ENCODE results near the gene APOL2. TPM values are rescaled to one million over a fixed set of nuclear protein-coding genes. Genes with fewer than 3 reads are reported as not detected.
"Not testable (repeated sequence)": the region's sequence is repeated elsewhere in the genome, so short reads cannot be mapped to it uniquely, and the experiment has no call there.

APOL2 gene
- total and polyA plus RNA-seq, 2 donors, result 25.3 to 56.1 TPM

GRCh38 chr22:36267058-36267457 lies 27.7 kb upstream of the APOL2 start:
- H3K36me3 ChIP-seq (ENCODE audit: control insufficient read depth in 2 of 2, insufficient read depth in 2 of 2, low read length in 1 of 2), result peaks cover 4% of the 10 kb centered on the region in 2 donors
- no peak overlapping the region for H3K27ac ChIP-seq (ENCODE audit: low read depth in 1 of 2, low read length in 1 of 2)
- H3K4me3 ChIP-seq (ENCODE audit: low read length in 2 of 2), result no peak overlapping the region
- WGBS, result 98% methylated on average over 4 of the region's 4 CpGs
- H3K4me1 ChIP-seq (ENCODE audit: control insufficient read depth in 2 of 2, insufficient read depth in 2 of 2, low read length in 2 of 2), result no peaks in the 10 kb centered on the region
- no peaks in the 10 kb centered on the region for H3K27me3 ChIP-seq (ENCODE audit: control insufficient read depth in 2 of 2, insufficient read depth in 1 of 2, low read length in 1 of 2)
- DNase-seq (ENCODE audit: low read depth in 6 of 9, low spot score in 9 of 9), result no peak
- H3K9me3 ChIP-seq (ENCODE audit: control insufficient read depth in 2 of 2, insufficient read depth in 1 of 2, low read length in 1 of 2), result no peaks in the 10 kb centered on the region

GRCh38 chr22:36263886-36264664 lies 24.7 kb upstream of the APOL2 start:
- H3K4me3 ChIP-seq (ENCODE audit: low read length in 2 of 2); H3K36me3 ChIP-seq (ENCODE audit: control insufficient read depth in 2 of 2, insufficient read depth in 2 of 2, low read length in 1 of 2); H3K4me1 ChIP-seq (ENCODE audit: control insufficient read depth in 2 of 2, insufficient read depth in 2 of 2, low read length in 2 of 2); DNase-seq (ENCODE audit: low read depth in 6 of 9, low spot score in 9 of 9); H3K9me3 ChIP-seq (ENCODE audit: control insufficient read depth in 2 of 2, insufficient read depth in 1 of 2, low read length in 1 of 2); H3K27me3 ChIP-seq (ENCODE audit: control insufficient read depth in 2 of 2, insufficient read depth in 1 of 2, low read length in 1 of 2): not testable (repeated sequence)
- 99% methylated on average over 7 of the region's 7 CpGs for WGBS
- peak overlapping the region in 1 of 2 donors; percentile 40 for H3K27ac ChIP-seq (ENCODE audit: low read depth in 1 of 2, low read length in 1 of 2)

GRCh38 chr22:36263216-36263673 lies 23.9 kb upstream of the APOL2 start:
- H3K36me3 ChIP-seq (ENCODE audit: control insufficient read depth in 2 of 2, insufficient read depth in 2 of 2, low read length in 1 of 2); H3K27me3 ChIP-seq (ENCODE audit: control insufficient read depth in 2 of 2, insufficient read depth in 1 of 2, low read length in 1 of 2); DNase-seq (ENCODE audit: low read depth in 6 of 9, low spot score in 9 of 9); H3K27ac ChIP-seq (ENCODE audit: low read depth in 1 of 2, low read length in 1 of 2); H3K4me3 ChIP-seq (ENCODE audit: low read length in 2 of 2); H3K9me3 ChIP-seq (ENCODE audit: control insufficient read depth in 2 of 2, insufficient read depth in 1 of 2, low read length in 1 of 2): not testable (repeated sequence)
- H3K4me1 ChIP-seq (ENCODE audit: control insufficient read depth in 2 of 2, insufficient read depth in 2 of 2, low read length in 2 of 2), result peaks cover 5 to 17% of the 10 kb centered on the region in 2 donors
- 82% methylated on average over 5 of the region's 5 CpGs for WGBS

GRCh38 chr22:36262307-36262706 lies 23.0 kb upstream of the APOL2 start:
- not testable (repeated sequence) for H3K36me3 ChIP-seq (ENCODE audit: control insufficient read depth in 2 of 2, insufficient read depth in 2 of 2, low read length in 1 of 2); H3K9me3 ChIP-seq (ENCODE audit: control insufficient read depth in 2 of 2, insufficient read depth in 1 of 2, low read length in 1 of 2); H3K4me3 ChIP-seq (ENCODE audit: low read length in 2 of 2); H3K27ac ChIP-seq (ENCODE audit: low read depth in 1 of 2, low read length in 1 of 2); DNase-seq (ENCODE audit: low read depth in 6 of 9, low spot score in 9 of 9); H3K27me3 ChIP-seq (ENCODE audit: control insufficient read depth in 2 of 2, insufficient read depth in 1 of 2, low read length in 1 of 2)
- WGBS, result 97% methylated on average over 3 of the region's 3 CpGs
- H3K4me1 ChIP-seq (ENCODE audit: control insufficient read depth in 2 of 2, insufficient read depth in 2 of 2, low read length in 2 of 2), result peaks cover 5 to 23% of the 10 kb centered on the region in 2 donors

- not testable (repeated sequence) for DNase-seq (ENCODE audit: low read depth in 6 of 9, low spot score in 9 of 9); H3K9me3 ChIP-seq (ENCODE audit: control insufficient read depth in 2 of 2, insufficient read depth in 1 of 2, low read length in 1 of 2); H3K27ac ChIP-seq (ENCODE audit: low read depth in 1 of 2, low read length in 1 of 2); H3K4me3 ChIP-seq (ENCODE audit: low read length in 2 of 2); H3K36me3 ChIP-seq (ENCODE audit: control insufficient read depth in 2 of 2, insufficient read depth in 2 of 2, low read length in 1 of 2); H3K27me3 ChIP-seq (ENCODE audit: control insufficient read depth in 2 of 2, insufficient read depth in 1 of 2, low read length in 1 of 2)
- peaks cover 5 to 23% of the 10 kb centered on the region in 2 donors for H3K4me1 ChIP-seq (ENCODE audit: control insufficient read depth in 2 of 2, insufficient read depth in 2 of 2, low read length in 2 of 2)
- WGBS, result 91% methylated on average over 6 of the region's 6 CpGs
These were observed 22.3 kb upstream of the APOL2 start for GRCh38 chr22:36261675-36262074.

GRCh38 chr22:36259615-36260300 lies 20.4 kb upstream of the APOL2 start:
- H3K4me3 ChIP-seq (ENCODE audit: low read length in 2 of 2), result no peak overlapping the region
- H3K36me3 ChIP-seq (ENCODE audit: control insufficient read depth in 2 of 2, insufficient read depth in 2 of 2, low read length in 1 of 2), result peaks cover 3 to 4% of the 10 kb centered on the region in 2 donors
- WGBS, result 91% methylated on average over 14 of the region's 14 CpGs
- peaks cover 5 to 29% of the 10 kb centered on the region in 2 donors for H3K4me1 ChIP-seq (ENCODE audit: control insufficient read depth in 2 of 2, insufficient read depth in 2 of 2, low read length in 2 of 2)
- no peak for DNase-seq (ENCODE audit: low read depth in 6 of 9, low spot score in 9 of 9)
- H3K27ac ChIP-seq (ENCODE audit: low read depth in 1 of 2, low read length in 1 of 2), result peak overlapping the region in 1 of 2 donors; percentile 78
- no peaks in the 10 kb centered on the region for H3K9me3 ChIP-seq (ENCODE audit: control insufficient read depth in 2 of 2, insufficient read depth in 1 of 2, low read length in 1 of 2)
- no peaks in the 10 kb centered on the region for H3K27me3 ChIP-seq (ENCODE audit: control insufficient read depth in 2 of 2, insufficient read depth in 1 of 2, low read length in 1 of 2)

GRCh38 chr22:36258701-36259614 lies 19.6 kb upstream of the APOL2 start:
- peak in 2 of 9 donors; percentile 44 to 51 for DNase-seq (ENCODE audit: low read depth in 6 of 9, low spot score in 9 of 9)
- WGBS, result 54% methylated on average over 16 of the region's 16 CpGs
- peaks cover 3 to 4% of the 10 kb centered on the region in 2 donors for H3K36me3 ChIP-seq (ENCODE audit: control insufficient read depth in 2 of 2, insufficient read depth in 2 of 2, low read length in 1 of 2)
- H3K9me3 ChIP-seq (ENCODE audit: control insufficient read depth in 2 of 2, insufficient read depth in 1 of 2, low read length in 1 of 2), result no peaks in the 10 kb centered on the region
- peak overlapping the region; percentile 46 to 78 for H3K27ac ChIP-seq (ENCODE audit: low read depth in 1 of 2, low read length in 1 of 2)
- no peaks in the 10 kb centered on the region for H3K27me3 ChIP-seq (ENCODE audit: control insufficient read depth in 2 of 2, insufficient read depth in 1 of 2, low read length in 1 of 2)
- no peak overlapping the region for H3K4me3 ChIP-seq (ENCODE audit: low read length in 2 of 2)
- H3K4me1 ChIP-seq (ENCODE audit: control insufficient read depth in 2 of 2, insufficient read depth in 2 of 2, low read length in 2 of 2), result peaks cover 5 to 36% of the 10 kb centered on the region in 2 donors

GRCh38 chr22:36257948-36258670 lies 18.8 kb upstream of the APOL2 start:
- peaks cover 3 to 4% of the 10 kb centered on the region in 2 donors for H3K36me3 ChIP-seq (ENCODE audit: control insufficient read depth in 2 of 2, insufficient read depth in 2 of 2, low read length in 1 of 2)
- H3K27me3 ChIP-seq (ENCODE audit: control insufficient read depth in 2 of 2, insufficient read depth in 1 of 2, low read length in 1 of 2), result no peaks in the 10 kb centered on the region
- no peak overlapping the region for H3K4me3 ChIP-seq (ENCODE audit: low read length in 2 of 2)
- peaks cover 10 to 43% of the 10 kb centered on the region in 2 donors for H3K4me1 ChIP-seq (ENCODE audit: control insufficient read depth in 2 of 2, insufficient read depth in 2 of 2, low read length in 2 of 2)
- H3K27ac ChIP-seq (ENCODE audit: low read depth in 1 of 2, low read length in 1 of 2), result peak overlapping the region; percentile 25 to 78
- WGBS, result 91% methylated on average over 13 of the region's 13 CpGs
- no peaks in the 10 kb centered on the region for H3K9me3 ChIP-seq (ENCODE audit: control insufficient read depth in 2 of 2, insufficient read depth in 1 of 2, low read length in 1 of 2)
- DNase-seq (ENCODE audit: low read depth in 6 of 9, low spot score in 9 of 9), result peak in 1 of 9 donors; percentile 16
